NCI-H2107 (cell line): ENCODE data around the gene ZCCHC8.
A peak's percentile ranks its signal among the peaks of the same experiment; 100 is the strongest.

ENCODE experiments used
- DNase-seq: peaks from one replicate; lab custom pipeline; 2025; lab: John Stamatoyannopoulos, UW

The ZCCHC8 gene

GRCh38 chr12:122423258-122424165 lies 77.2 kb downstream of the ZCCHC8 start:
- no peak for DNase-seq

GRCh38 chr12:122422730-122423257 lies 77.9 kb downstream of the ZCCHC8 start:
- no peak for DNase-seq

- peak; percentile 39 for DNase-seq
These were observed 78.7 kb downstream of the ZCCHC8 start, which contains the start of gene CLIP1 for GRCh38 chr12:122421821-122422729. Gene CLIP1 (minus strand): TSS chr12:122422669. CDS start chr12:122380452, 42,217 bp downstream.
